K562 (cell line): ENCODE measurements around the gene VDAC2. TPM values are rescaled to one million over a fixed set of nuclear protein-coding genes. Genes with fewer than 3 reads are reported as not detected.
A peak's percentile ranks its signal among the peaks of the same experiment; 100 is the strongest.

Experiments used
- ADNP ChIP-seq: fragments of 200-800 bp; sonication (Bioruptor generic); IDR thresholded peaks from 2 replicates; pipeline ENCODE4 v1.6.1; 2016; ENCODE audit warnings: missing genetic modification characterization, missing compliant biosample characterization
- ARID2 ChIP-seq: fragments of 450-650 bp; IDR thresholded peaks from 2 replicates; pipeline ENCODE4 v1.6.1; 2017; ENCODE audit warnings: antibody characterized with exemption, mild to moderate bottlenecking
- BRD4 ChIP-seq: fragments of 200-600 bp; sonication (generic); IDR thresholded peaks from 2 replicates; pipeline ENCODE4 v1.6.1; 2017; ENCODE audit warnings: inconsistent platforms
- DIDO1 ChIP-seq: fragments of 450-650 bp; IDR thresholded peaks from 2 replicates; pipeline ENCODE4 v1.6.1; 2016; ENCODE audit warnings: low read depth, missing biosample characterization, missing genetic modification characterization
- KDM1A ChIP-seq, 2 experiments: fragments of 450-650 bp; IDR thresholded peaks; 2 replicates each; pipeline ENCODE4 v1.6.1; 2016; ENCODE audit warnings: mild to moderate bottlenecking in 2 of 2
- MBD2 ChIP-seq: sonication (generic); IDR thresholded peaks from 2 replicates; pipeline ENCODE4 v1.6.1; 2016; ENCODE audit warnings: low read depth, borderline replicate concordance
- RB1 ChIP-seq: fragments of 450-650 bp; IDR thresholded peaks from 2 replicates; pipeline ENCODE4 v1.6.1; 2017; ENCODE audit warnings: low read depth, mild to moderate bottlenecking
- RFX5 ChIP-seq: IDR thresholded peaks from 2 replicates; pipeline ENCODE4 v1.6.1; 2011; ENCODE audit warnings: low read depth, mild to moderate bottlenecking, improper control_type of control experiment, low read length
- TAF1 ChIP-seq: IDR thresholded peaks from 2 replicates; pipeline ENCODE4 v1.6.1; 2011; ENCODE audit warnings: mild to moderate bottlenecking, low read length, moderate library complexity; ENCODE audit not compliant: insufficient read depth, control insufficient read depth, severe bottlenecking; ENCODE audit errors: extremely low read depth
- ZNF444 ChIP-seq: fragments of 250-450 bp; sonication (Bioruptor Pico); IDR thresholded peaks from 2 replicates; pipeline ENCODE4 v1.4.0; 2020; ENCODE audit warnings: mild to moderate bottlenecking, moderate library complexity
- ZNF584 ChIP-seq: fragments of 200-800 bp; sonication (Bioruptor generic); IDR thresholded peaks from 2 replicates; pipeline ENCODE4 v1.6.1; 2016; ENCODE audit warnings: low read depth, mild to moderate bottlenecking, missing genetic modification characterization, missing compliant biosample characterization
- ZNF699 ChIP-seq: fragments of 250-450 bp; sonication (Bioruptor Pico); IDR thresholded peaks from 2 replicates; pipeline ENCODE4 v1.8.0; 2021; ENCODE audit warnings: mild to moderate bottlenecking, moderate library complexity; ENCODE audit not compliant: insufficient replicate concordance
- polyA plus RNA-seq, 8 experiments: library from polyadenylated mRNA; depleted of rRNA in 4 of 8; stranded (reverse) in 5 of 8; unstranded in 3 of 8; fragments of >200 nt; fragmentation: Nextera tagmentation in 2 of 8; fragmentation: Illumina TruSeq in 1 of 8; extraction: Ambion mirVana in 2 of 8; extraction: Trizol in 1 of 8; gene quantifications; 2 replicates each; pipeline versions ENCODE4 v1.2.1 to v1.2.3, GENCODE V29; 2011 to 2014; ENCODE audit warnings: inconsistent platforms in 1 of 8, missing spikeins in 1 of 8
- total RNA-seq, 7 experiments: library from RNA; depleted of rRNA in 6 of 7; stranded (reverse); fragments of >200 nt in 6 of 7; fragmentation: Illumina TruSeq in 2 of 7; extraction: Trizol in 2 of 7; gene quantifications; 2 replicates each; pipeline versions ENCODE4 v1.2.1 to v1.2.3, GENCODE V29; 2011 to 2021; ENCODE audit warnings: low replicate concordance in 1 of 7
- TF ChIP-seq, protein P1 (sequence below): sonication (generic); formaldehyde crosslinking; IDR thresholded peaks from 2 replicates; pipeline ENCODE4 v1.8.1; 2023; ENCODE audit warnings: mild to moderate bottlenecking, missing genetic modification reagents
- TF ChIP-seq, protein P2 (sequence below): sonication (generic); formaldehyde crosslinking; IDR thresholded peaks from 2 replicates; pipeline ENCODE4 v1.8.0; 2023; ENCODE audit warnings: missing genetic modification reagents, mild to moderate bottlenecking, borderline replicate concordance
- TF ChIP-seq, protein P3 (sequence below): fragments of 450-650 bp; IDR thresholded peaks from 2 replicates; pipeline ENCODE4 v1.6.1; 2018; ENCODE audit warnings: mild to moderate bottlenecking, low read depth; ENCODE audit not compliant: partially characterized antibody
- TF ChIP-seq, protein P4 (sequence below): fragments of 450-650 bp; IDR thresholded peaks from 2 replicates; pipeline ENCODE4 v1.6.1; 2016

VDAC2 gene
- total and polyA plus RNA-seq, 9 of the 15 experiments (the other 6 are each of a cell fraction or from before 2014, with no cell fraction given) = 139 to 450 (median 250) TPM

DNA sequence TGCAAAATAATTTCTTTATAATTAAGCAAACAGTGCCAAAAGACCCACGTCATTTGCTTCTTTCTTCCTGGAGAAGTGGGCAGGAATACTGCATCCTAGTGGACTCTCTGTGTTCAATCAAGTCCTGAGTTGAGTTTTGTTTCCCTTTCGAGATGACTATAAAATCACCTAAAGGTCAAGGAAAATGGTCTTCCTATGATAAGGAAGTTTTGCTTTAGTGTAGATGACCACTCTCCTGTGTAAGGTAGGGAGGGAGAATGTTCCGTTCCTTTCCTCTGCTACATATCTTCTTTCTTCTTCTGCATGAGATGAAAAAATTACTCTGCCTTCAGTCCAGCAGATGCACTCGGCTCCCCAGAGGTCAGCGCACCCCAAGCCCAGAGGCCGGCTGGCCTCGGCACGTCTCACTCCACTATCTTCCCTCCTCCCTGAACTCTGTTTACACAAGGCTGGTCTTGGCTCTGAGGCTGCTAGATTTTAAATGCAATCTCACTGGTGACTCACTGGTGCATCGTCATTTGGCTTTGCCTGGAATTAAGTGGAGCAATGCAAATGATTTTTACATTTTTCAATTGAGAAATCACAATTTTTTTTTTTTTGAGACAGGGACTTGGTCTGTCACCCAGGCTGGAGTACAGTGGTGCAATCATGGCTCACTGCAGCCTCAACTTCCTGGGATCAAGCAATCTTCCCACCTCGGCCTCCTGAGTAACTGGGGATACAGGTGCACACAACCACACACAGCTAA, 18.6 kb upstream of the VDAC2 start (continued):
- TF ChIP-seq, protein P1, sequence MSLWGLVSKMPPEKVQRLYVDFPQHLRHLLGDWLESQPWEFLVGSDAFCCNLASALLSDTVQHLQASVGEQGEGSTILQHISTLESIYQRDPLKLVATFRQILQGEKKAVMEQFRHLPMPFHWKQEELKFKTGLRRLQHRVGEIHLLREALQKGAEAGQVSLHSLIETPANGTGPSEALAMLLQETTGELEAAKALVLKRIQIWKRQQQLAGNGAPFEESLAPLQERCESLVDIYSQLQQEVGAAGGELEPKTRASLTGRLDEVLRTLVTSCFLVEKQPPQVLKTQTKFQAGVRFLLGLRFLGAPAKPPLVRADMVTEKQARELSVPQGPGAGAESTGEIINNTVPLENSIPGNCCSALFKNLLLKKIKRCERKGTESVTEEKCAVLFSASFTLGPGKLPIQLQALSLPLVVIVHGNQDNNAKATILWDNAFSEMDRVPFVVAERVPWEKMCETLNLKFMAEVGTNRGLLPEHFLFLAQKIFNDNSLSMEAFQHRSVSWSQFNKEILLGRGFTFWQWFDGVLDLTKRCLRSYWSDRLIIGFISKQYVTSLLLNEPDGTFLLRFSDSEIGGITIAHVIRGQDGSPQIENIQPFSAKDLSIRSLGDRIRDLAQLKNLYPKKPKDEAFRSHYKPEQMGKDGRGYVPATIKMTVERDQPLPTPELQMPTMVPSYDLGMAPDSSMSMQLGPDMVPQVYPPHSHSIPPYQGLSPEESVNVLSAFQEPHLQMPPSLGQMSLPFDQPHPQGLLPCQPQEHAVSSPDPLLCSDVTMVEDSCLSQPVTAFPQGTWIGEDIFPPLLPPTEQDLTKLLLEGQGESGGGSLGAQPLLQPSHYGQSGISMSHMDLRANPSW (CRISPR knock-in tag) = no peak
- TF ChIP-seq BRD4 = no peak
- peak; percentile 98 to 99 for TF ChIP-seq KDM1A (IDR thresholded peaks at IDR 0.05)
- no peak for TF ChIP-seq ARID2
- TF ChIP-seq MBD2 = peak; percentile 33; the same call in 1 of the 2 replicates
- no peak for TF ChIP-seq RFX5
- no peak for TF ChIP-seq DIDO1
- TF ChIP-seq ZNF444 (CRISPR knock-in tag) = no peak
- TF ChIP-seq, protein P2, sequence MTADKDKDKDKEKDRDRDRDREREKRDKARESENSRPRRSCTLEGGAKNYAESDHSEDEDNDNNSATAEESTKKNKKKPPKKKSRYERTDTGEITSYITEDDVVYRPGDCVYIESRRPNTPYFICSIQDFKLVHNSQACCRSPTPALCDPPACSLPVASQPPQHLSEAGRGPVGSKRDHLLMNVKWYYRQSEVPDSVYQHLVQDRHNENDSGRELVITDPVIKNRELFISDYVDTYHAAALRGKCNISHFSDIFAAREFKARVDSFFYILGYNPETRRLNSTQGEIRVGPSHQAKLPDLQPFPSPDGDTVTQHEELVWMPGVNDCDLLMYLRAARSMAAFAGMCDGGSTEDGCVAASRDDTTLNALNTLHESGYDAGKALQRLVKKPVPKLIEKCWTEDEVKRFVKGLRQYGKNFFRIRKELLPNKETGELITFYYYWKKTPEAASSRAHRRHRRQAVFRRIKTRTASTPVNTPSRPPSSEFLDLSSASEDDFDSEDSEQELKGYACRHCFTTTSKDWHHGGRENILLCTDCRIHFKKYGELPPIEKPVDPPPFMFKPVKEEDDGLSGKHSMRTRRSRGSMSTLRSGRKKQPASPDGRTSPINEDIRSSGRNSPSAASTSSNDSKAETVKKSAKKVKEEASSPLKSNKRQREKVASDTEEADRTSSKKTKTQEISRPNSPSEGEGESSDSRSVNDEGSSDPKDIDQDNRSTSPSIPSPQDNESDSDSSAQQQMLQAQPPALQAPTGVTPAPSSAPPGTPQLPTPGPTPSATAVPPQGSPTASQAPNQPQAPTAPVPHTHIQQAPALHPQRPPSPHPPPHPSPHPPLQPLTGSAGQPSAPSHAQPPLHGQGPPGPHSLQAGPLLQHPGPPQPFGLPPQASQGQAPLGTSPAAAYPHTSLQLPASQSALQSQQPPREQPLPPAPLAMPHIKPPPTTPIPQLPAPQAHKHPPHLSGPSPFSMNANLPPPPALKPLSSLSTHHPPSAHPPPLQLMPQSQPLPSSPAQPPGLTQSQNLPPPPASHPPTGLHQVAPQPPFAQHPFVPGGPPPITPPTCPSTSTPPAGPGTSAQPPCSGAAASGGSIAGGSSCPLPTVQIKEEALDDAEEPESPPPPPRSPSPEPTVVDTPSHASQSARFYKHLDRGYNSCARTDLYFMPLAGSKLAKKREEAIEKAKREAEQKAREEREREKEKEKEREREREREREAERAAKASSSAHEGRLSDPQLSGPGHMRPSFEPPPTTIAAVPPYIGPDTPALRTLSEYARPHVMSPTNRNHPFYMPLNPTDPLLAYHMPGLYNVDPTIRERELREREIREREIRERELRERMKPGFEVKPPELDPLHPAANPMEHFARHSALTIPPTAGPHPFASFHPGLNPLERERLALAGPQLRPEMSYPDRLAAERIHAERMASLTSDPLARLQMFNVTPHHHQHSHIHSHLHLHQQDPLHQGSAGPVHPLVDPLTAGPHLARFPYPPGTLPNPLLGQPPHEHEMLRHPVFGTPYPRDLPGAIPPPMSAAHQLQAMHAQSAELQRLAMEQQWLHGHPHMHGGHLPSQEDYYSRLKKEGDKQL (CRISPR knock-in tag) = no peak
- TF ChIP-seq ZNF699 (CRISPR knock-in tag) = no peak
- TF ChIP-seq TAF1 = no peak
- no peak for TF ChIP-seq RB1
- no peak for TF ChIP-seq ZNF584
- TF ChIP-seq, protein P3, sequence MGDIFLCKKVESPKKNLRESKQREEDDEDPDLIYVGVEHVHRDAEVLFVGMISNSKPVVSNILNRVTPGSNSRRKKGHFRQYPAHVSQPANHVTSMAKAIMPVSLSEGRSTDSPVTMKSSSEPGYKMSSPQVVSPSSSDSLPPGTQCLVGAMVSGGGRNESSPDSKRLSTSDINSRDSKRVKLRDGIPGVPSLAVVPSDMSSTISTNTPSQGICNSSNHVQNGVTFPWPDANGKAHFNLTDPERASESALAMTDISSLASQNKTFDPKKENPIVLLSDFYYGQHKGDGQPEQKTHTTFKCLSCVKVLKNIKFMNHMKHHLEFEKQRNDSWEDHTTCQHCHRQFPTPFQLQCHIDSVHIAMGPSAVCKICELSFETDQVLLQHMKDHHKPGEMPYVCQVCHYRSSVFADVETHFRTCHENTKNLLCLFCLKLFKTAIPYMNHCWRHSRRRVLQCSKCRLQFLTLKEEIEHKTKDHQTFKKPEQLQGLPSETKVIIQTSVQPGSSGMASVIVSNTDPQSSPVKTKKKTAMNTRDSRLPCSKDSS = no peak
- TF ChIP-seq, protein P4, sequence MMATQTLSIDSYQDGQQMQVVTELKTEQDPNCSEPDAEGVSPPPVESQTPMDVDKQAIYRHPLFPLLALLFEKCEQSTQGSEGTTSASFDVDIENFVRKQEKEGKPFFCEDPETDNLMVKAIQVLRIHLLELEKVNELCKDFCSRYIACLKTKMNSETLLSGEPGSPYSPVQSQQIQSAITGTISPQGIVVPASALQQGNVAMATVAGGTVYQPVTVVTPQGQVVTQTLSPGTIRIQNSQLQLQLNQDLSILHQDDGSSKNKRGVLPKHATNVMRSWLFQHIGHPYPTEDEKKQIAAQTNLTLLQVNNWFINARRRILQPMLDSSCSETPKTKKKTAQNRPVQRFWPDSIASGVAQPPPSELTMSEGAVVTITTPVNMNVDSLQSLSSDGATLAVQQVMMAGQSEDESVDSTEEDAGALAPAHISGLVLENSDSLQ = peak; percentile 28; the same call in 1 of the 2 replicates
- no peak for TF ChIP-seq ADNP (tag)
